Tibial nerve (tissue), 4 donors: ENCODE data around the gene RUSC1. TPM values are rescaled to one million over a fixed set of nuclear protein-coding genes. Genes with fewer than 3 reads are reported as not detected.

Source experiments
- DNase-seq, 2 donors: peaks; one replicate each; pipeline ENCODE4 v3.0.0-alpha.2; 2019; ENCODE audit warnings: low spot score in 2 of 2
- H3K27ac ChIP-seq, 4 donors: fragments of 200-600 bp; sonication (generic) in 3 of 4; one replicate each; pipeline ENCODE4 v1.5.1; 2017 to 2019; ENCODE audit warnings: mild to moderate bottlenecking in 1 of 4
- H3K27me3 ChIP-seq, 2 donors: fragments of 200-600 bp; sonication (generic) in 1 of 2; one replicate each; pipeline versions ENCODE4 v1.5.1 to v1.6.0; 2017 to 2019
- H3K36me3 ChIP-seq, 3 donors: fragments of 200-600 bp; sonication (generic); one replicate each; pipeline ENCODE4 v1.5.1; 2018 to 2019
- H3K4me1 ChIP-seq, 4 donors: fragments of 200-600 bp; sonication (generic) in 3 of 4; one replicate each; pipeline ENCODE4 v1.5.1; 2017 to 2019
- H3K4me3 ChIP-seq, 4 donors: fragments of 200-600 bp; sonication (generic) in 3 of 4; one replicate each; pipeline ENCODE4 v1.5.1; 2017 to 2019; ENCODE audit warnings: mild to moderate bottlenecking in 1 of 4, moderate library complexity in 1 of 4
- H3K9me3 ChIP-seq, 4 donors: fragments of 200-600 bp; sonication (generic) in 3 of 4; one replicate each; pipeline ENCODE4 v1.5.1; 2017 to 2019
- CTCF ChIP-seq, 5 experiments: fragments of 200-600 bp in 3 of 5; fragments of 450-650 bp in 2 of 5; sonication (generic) in 3 of 5; IDR thresholded peaks; one replicate each; pipeline ENCODE4 v1.5.1; 2016 to 2019; ENCODE audit warnings: antibody characterized with exemption in 5 of 5, mild to moderate bottlenecking in 3 of 5, moderate library complexity in 2 of 5
- EP300 ChIP-seq, 2 donors: sonication (generic); formaldehyde crosslinking; IDR thresholded peaks; one replicate each; pipeline ENCODE4 v1.6.1; 2017; ENCODE audit warnings: antibody characterized with exemption in 2 of 2, mild to moderate bottlenecking in 1 of 2
- POLR2A ChIP-seq, 2 donors: fragments of 450-650 bp; IDR thresholded peaks; one replicate each; pipeline ENCODE4 v1.6.1; 2017; ENCODE audit warnings: antibody characterized with exemption in 2 of 2, mild to moderate bottlenecking in 2 of 2, moderate library complexity in 2 of 2
- WGBS, 2 donors: methylation state at CpG; one replicate each; pipeline ENCODE4 v1.1.5; 2018; 5-methylcytosine and 5-hydroxymethylcytosine counted together
- total RNA-seq, 4 donors: library from RNA; depleted of rRNA; stranded (reverse); fragments of >200 nt; gene quantifications; one replicate each; pipeline ENCODE4 v1.1.0, GENCODE V29; 2016

Gene RUSC1
- total RNA-seq, 4 donors from 2014 or later, result 22.2 to 36.0 (median 26.5) TPM

- no peaks in the 10 kb centered on the region for H3K36me3 ChIP-seq
- DNase-seq, result no peak
- 74 to 81% methylated on average over 11 of the region's 11 CpGs for WGBS, 2 donors
- H3K27ac ChIP-seq, result peak overlapping the region in 1 of 4 donors; percentile 46
- H3K9me3 ChIP-seq, result no peaks in the 10 kb centered on the region
- H3K4me1 ChIP-seq, result peaks cover 0 to 23% (median 9%) of the 10 kb centered on the region in 4 donors
- H3K27me3 ChIP-seq, result no peaks in the 10 kb centered on the region
- TF ChIP-seq EP300 (IDR thresholded peaks at IDR 0.05), result no peak
- no peak overlapping the region for H3K4me3 ChIP-seq
Measured at GRCh38 chr1:155304558-155305063, 16.1 kb upstream of the RUSC1 start.

- Histone ChIP-seq H3K9me3 (no peaks in the 10 kb centered on the region), H3K27ac (peak overlapping the region in 3 of 4 donors; percentile 16 to 58 (median 23)), H3K27me3 (no peaks in the 10 kb centered on the region), H3K4me3 (no peak overlapping the region), H3K4me1 (peaks cover 0 to 37% (median 16%) of the 10 kb centered on the region in 4 donors), H3K36me3 (peaks cover 0 to 9% (median 0%) of the 10 kb centered on the region in 3 donors)
- TF ChIP-seq CTCF (IDR thresholded peaks at IDR 0.05) (no peak), EP300 (IDR thresholded peaks at IDR 0.05) (no peak), POLR2A (IDR thresholded peaks at IDR 0.05) (no peak)
- 62 to 74% methylated on average over 7 of the region's 7 CpGs for WGBS, 2 donors
- no peak for DNase-seq
Measured at GRCh38 chr1:155305881-155306391, 14.8 kb upstream of the RUSC1 start.

GRCh38 chr1:155307247-155307740 lies 13.4 kb upstream of the RUSC1 start:
- no peak for TF ChIP-seq POLR2A (IDR thresholded peaks at IDR 0.05)
- no peak for TF ChIP-seq CTCF (IDR thresholded peaks at IDR 0.05)
- TF ChIP-seq EP300 (IDR thresholded peaks at IDR 0.05), result no peak
- peaks cover 0 to 39% (median 16%) of the 10 kb centered on the region in 4 donors for H3K4me1 ChIP-seq
- WGBS, 2 donors, result 49 to 54% methylated on average over 6 of the region's 6 CpGs
- H3K27me3 ChIP-seq, result no peaks in the 10 kb centered on the region
- no peak for DNase-seq
- H3K9me3 ChIP-seq, result no peaks in the 10 kb centered on the region
- peak overlapping the region in 2 of 4 donors; percentile 92 to 93 for H3K27ac ChIP-seq
- no peak overlapping the region for H3K4me3 ChIP-seq
- H3K36me3 ChIP-seq, result peaks cover 0 to 19% (median 0%) of the 10 kb centered on the region in 3 donors

GRCh38 chr1:155308493-155309422 lies 11.9 kb upstream of the RUSC1 start, which contains the start of gene FDPS:
Gene FDPS (plus strand): TSS chr1:155308866. CDS start chr1:155309790, 924 bp downstream.
- Histone ChIP-seq H3K36me3 (peaks cover 0 to 33% (median 0%) of the 10 kb centered on the region in 3 donors), H3K9me3 (no peaks in the 10 kb centered on the region), H3K4me3 (peak within 1 kb of the TSS; percentile 58 to 93 (median 74)), H3K4me1 (peaks cover 0 to 39% (median 16%) of the 10 kb centered on the region in 4 donors), H3K27me3 (no peaks in the 10 kb centered on the region), H3K27ac (peak within 1 kb of the TSS; percentile 86 to 93 (median 92))
- WGBS, 2 donors, result 0% methylated on average over 33 to 51 of the region's 51 CpGs
- TF ChIP-seq CTCF (IDR thresholded peaks at IDR 0.05) (peak in 4 of 5 experiments; percentile 4 to 80 (median 45)), EP300 (IDR thresholded peaks at IDR 0.05) (peak; percentile 90 to 91), POLR2A (IDR thresholded peaks at IDR 0.05) (peak; percentile 68 to 85)
- peak; percentile 96 for DNase-seq

- H3K4me1 ChIP-seq, result peaks cover 0 to 39% (median 16%) of the 10 kb centered on the region in 4 donors
- DNase-seq, result no peak
- H3K36me3 ChIP-seq, result peaks cover 0 to 41% (median 0%) of the 10 kb centered on the region in 3 donors
- H3K9me3 ChIP-seq, result no peaks in the 10 kb centered on the region
- H3K27ac ChIP-seq, result peak overlapping the region; percentile 86 to 93 (median 92)
- TF ChIP-seq CTCF (IDR thresholded peaks at IDR 0.05), result no peak
- TF ChIP-seq EP300 (IDR thresholded peaks at IDR 0.05), result no peak
- no peak for TF ChIP-seq POLR2A (IDR thresholded peaks at IDR 0.05)
- 22% methylated on average over 10 to 11 of the region's 11 CpGs for WGBS, 2 donors
- H3K27me3 ChIP-seq, result no peaks in the 10 kb centered on the region
- peak overlapping the region; percentile 58 to 93 (median 74) for H3K4me3 ChIP-seq
Measured at GRCh38 chr1:155309423-155310021, 11.2 kb upstream of the RUSC1 start.
